ENCODE measurements around the gene ANKRD36.
"Not testable (repeated sequence)": the region's sequence is repeated elsewhere in the genome, so short reads cannot be mapped to it uniquely, and the experiment has no call there.

ANKRD36 gene

GRCh38 chr2:97113050-97113881 is at the start of gene ANKRD36:
TSS of gene ANKRD36 (plus strand) at chr2:97113153. CDS start at chr2:97113740, 587 bp downstream.
- DNase-seq, result not testable (repeated sequence)

- DNase-seq, result not testable (repeated sequence)
Measured at GRCh38 chr2:97066030-97066429, 46.9 kb upstream of the ANKRD36 start.

- DNase-seq, result no peak
Measured at GRCh38 chr2:97067279-97068004, 45.5 kb upstream of the ANKRD36 start.

- no peak for DNase-seq
Measured at GRCh38 chr2:97068074-97068473, 44.9 kb upstream of the ANKRD36 start.

- DNase-seq, result not testable (repeated sequence)
Measured at GRCh38 chr2:97068722-97069121, 44.2 kb upstream of the ANKRD36 start.

GRCh38 chr2:97070915-97071314 is 42.0 kb upstream of the ANKRD36 start:
- DNase-seq, result not testable (repeated sequence)

- not testable (repeated sequence) for DNase-seq
Measured at GRCh38 chr2:97077213-97077612, 35.7 kb upstream of the ANKRD36 start.

GRCh38 chr2:97080855-97081254 is 32.1 kb upstream of the ANKRD36 start:
- not testable (repeated sequence) for DNase-seq

- not testable (repeated sequence) for DNase-seq
Measured at GRCh38 chr2:97082206-97082605, 30.7 kb upstream of the ANKRD36 start.

- not testable (repeated sequence) for DNase-seq
Measured at GRCh38 chr2:97083516-97083915, 29.4 kb upstream of the ANKRD36 start.

- DNase-seq, result not testable (repeated sequence)
Measured at GRCh38 chr2:97085093-97085492, 27.9 kb upstream of the ANKRD36 start.

GRCh38 chr2:97088706-97089105 is 24.2 kb upstream of the ANKRD36 start:
- not testable (repeated sequence) for DNase-seq

GRCh38 chr2:97092946-97093345 is 20.0 kb upstream of the ANKRD36 start:
- not testable (repeated sequence) for DNase-seq

- not testable (repeated sequence) for DNase-seq
Measured at GRCh38 chr2:97093983-97094771, 18.8 kb upstream of the ANKRD36 start.

GRCh38 chr2:97094772-97095611 is 18.0 kb upstream of the ANKRD36 start, which contains the start of gene FAHD2B:
TSS of gene FAHD2B (minus strand) at chr2:97094882. CDS start at chr2:97091706, 3,176 bp downstream.
- DNase-seq, result not testable (repeated sequence)

- no peak for DNase-seq
Measured at GRCh38 chr2:97095661-97096060, 17.3 kb upstream of the ANKRD36 start.

- DNase-seq, result not testable (repeated sequence)
Measured at GRCh38 chr2:97098786-97099372, 14.1 kb upstream of the ANKRD36 start.

GRCh38 chr2:97106878-97107277 is 6.1 kb upstream of the ANKRD36 start:
- not testable (repeated sequence) for DNase-seq

GRCh38 chr2:97111246-97111645 is 1.7 kb upstream of the ANKRD36 start:
- not testable (repeated sequence) for DNase-seq

- not testable (repeated sequence) for DNase-seq
Measured at GRCh38 chr2:97112320-97113049, 468 bp upstream of the ANKRD36 start.

GRCh38 chr2:97113882-97114255 is 916 bp downstream of the ANKRD36 start:
- not testable (repeated sequence) for DNase-seq

Data from NCI-H2029 (cell line).